GM12878 (cell line): ENCODE results near the gene PDGFC.

Experiments
- ETV6 ChIP-seq, 2 experiments: fragments of 450-650 bp in 1 of 2; IDR thresholded peaks in 1 of 2; conservative IDR thresholded peaks in 1 of 2; 2 replicates each; pipeline ENCODE4 v1.6.1; 2014; ENCODE audit warnings: antibody characterized with exemption in 1 of 2, borderline replicate concordance in 1 of 2, low read depth in 1 of 2, mild to moderate bottlenecking in 1 of 2, moderate library complexity in 1 of 2
- POLR2A ChIP-seq: IDR thresholded peaks from 2 replicates; pipeline ENCODE4 v1.6.1; 2011; ENCODE audit warnings: low read depth, mild to moderate bottlenecking, low read length
- SRF ChIP-seq, 2 experiments: IDR thresholded peaks; 2 replicates each; pipeline ENCODE4 v1.6.1; 2011; ENCODE audit warnings: low read depth in 2 of 2, low read length in 2 of 2, mild to moderate bottlenecking in 1 of 2, moderate library complexity in 1 of 2
- TF ChIP-seq, protein P1 (sequence below), 3 experiments: IDR thresholded peaks in 2 of 3; conservative IDR thresholded peaks in 1 of 3; 2 replicates each; pipeline ENCODE4 v1.5.1; 2011; ENCODE audit warnings: low read depth in 3 of 3, low read length in 3 of 3, mild to moderate bottlenecking in 3 of 3, control low read depth in 2 of 3, moderate library complexity in 2 of 3, inconsistent platforms in 1 of 3, mixed read lengths in 1 of 3; ENCODE audit not compliant: control insufficient read depth in 2 of 3, insufficient read depth in 1 of 3; ENCODE audit errors: extremely low read depth in 1 of 3
- TF ChIP-seq, protein P2 (sequence below): fragments of 450-650 bp; conservative IDR thresholded peaks from 2 replicates; pipeline ENCODE4 v1.6.1; 2017; ENCODE audit warnings: mild to moderate bottlenecking, moderate library complexity
- TF ChIP-seq, protein P3 (sequence below): IDR thresholded peaks from 2 replicates; pipeline ENCODE4 v1.6.1; 2011; ENCODE audit warnings: borderline replicate concordance, low read depth, mild to moderate bottlenecking, moderate library complexity, low read length; ENCODE audit not compliant: insufficient read depth, poor library complexity, severe bottlenecking
- TF ChIP-seq, protein P4 (sequence below): IDR thresholded peaks from 2 replicates; pipeline ENCODE4 v1.6.1; 2011; ENCODE audit warnings: mild to moderate bottlenecking, low read depth, low read length, moderate library complexity; ENCODE audit not compliant: insufficient replicate concordance
- TF ChIP-seq, protein P5 (sequence below): IDR thresholded peaks from 2 replicates; pipeline ENCODE4 v1.6.1; 2012; ENCODE audit warnings: low read depth, low read length, improper control_type of control experiment

DNA sequence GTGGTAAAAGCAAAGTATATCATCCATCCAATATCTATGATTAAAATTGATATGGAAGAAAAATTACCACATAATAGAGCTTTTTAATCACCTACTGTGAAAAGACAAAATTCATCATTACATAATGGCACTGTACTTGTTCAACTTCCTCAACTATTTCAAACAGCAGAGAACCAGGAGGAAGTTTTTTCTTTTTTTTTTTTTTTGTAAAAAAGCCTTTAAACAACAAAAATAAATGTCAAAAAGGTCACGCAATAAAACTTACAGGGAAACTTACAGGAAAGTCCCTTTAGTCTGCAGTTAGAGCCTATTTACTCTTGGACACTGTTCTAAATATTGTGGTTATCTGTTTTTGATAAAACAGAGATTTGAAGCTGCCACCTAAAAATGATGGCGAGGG lies 4.8 kb downstream of the PDGFC start:
- TF ChIP-seq, protein P1, sequence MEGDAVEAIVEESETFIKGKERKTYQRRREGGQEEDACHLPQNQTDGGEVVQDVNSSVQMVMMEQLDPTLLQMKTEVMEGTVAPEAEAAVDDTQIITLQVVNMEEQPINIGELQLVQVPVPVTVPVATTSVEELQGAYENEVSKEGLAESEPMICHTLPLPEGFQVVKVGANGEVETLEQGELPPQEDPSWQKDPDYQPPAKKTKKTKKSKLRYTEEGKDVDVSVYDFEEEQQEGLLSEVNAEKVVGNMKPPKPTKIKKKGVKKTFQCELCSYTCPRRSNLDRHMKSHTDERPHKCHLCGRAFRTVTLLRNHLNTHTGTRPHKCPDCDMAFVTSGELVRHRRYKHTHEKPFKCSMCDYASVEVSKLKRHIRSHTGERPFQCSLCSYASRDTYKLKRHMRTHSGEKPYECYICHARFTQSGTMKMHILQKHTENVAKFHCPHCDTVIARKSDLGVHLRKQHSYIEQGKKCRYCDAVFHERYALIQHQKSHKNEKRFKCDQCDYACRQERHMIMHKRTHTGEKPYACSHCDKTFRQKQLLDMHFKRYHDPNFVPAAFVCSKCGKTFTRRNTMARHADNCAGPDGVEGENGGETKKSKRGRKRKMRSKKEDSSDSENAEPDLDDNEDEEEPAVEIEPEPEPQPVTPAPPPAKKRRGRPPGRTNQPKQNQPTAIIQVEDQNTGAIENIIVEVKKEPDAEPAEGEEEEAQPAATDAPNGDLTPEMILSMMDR (IDR thresholded peaks at IDR 0.05 in 2 of 3, conservative IDR thresholded peaks at IDR 0.05 in 1 of 3; ENCODE audit: control insufficient read depth in 2 of 3, extremely low read depth in 1 of 3, insufficient read depth in 1 of 3, low read depth in 3 of 3, low read length in 3 of 3): no peak
- TF ChIP-seq POLR2A: no peak
- TF ChIP-seq, protein P2, sequence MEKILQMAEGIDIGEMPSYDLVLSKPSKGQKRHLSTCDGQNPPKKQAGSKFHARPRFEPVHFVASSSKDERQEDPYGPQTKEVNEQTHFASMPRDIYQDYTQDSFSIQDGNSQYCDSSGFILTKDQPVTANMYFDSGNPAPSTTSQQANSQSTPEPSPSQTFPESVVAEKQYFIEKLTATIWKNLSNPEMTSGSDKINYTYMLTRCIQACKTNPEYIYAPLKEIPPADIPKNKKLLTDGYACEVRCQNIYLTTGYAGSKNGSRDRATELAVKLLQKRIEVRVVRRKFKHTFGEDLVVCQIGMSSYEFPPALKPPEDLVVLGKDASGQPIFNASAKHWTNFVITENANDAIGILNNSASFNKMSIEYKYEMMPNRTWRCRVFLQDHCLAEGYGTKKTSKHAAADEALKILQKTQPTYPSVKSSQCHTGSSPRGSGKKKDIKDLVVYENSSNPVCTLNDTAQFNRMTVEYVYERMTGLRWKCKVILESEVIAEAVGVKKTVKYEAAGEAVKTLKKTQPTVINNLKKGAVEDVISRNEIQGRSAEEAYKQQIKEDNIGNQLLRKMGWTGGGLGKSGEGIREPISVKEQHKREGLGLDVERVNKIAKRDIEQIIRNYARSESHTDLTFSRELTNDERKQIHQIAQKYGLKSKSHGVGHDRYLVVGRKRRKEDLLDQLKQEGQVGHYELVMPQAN: no peak
- TF ChIP-seq, protein P3, sequence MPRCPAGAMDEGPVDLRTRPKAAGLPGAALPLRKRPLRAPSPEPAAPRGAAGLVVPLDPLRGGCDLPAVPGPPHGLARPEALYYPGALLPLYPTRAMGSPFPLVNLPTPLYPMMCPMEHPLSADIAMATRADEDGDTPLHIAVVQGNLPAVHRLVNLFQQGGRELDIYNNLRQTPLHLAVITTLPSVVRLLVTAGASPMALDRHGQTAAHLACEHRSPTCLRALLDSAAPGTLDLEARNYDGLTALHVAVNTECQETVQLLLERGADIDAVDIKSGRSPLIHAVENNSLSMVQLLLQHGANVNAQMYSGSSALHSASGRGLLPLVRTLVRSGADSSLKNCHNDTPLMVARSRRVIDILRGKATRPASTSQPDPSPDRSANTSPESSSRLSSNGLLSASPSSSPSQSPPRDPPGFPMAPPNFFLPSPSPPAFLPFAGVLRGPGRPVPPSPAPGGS: no peak
- no peak for TF ChIP-seq ETV6 (conservative IDR thresholded peaks at IDR 0.05 in 1 of 2, IDR thresholded peaks at IDR 0.05 in 1 of 2; ENCODE audit: borderline replicate concordance in 1 of 2, low read depth in 1 of 2)
- TF ChIP-seq, protein P4, sequence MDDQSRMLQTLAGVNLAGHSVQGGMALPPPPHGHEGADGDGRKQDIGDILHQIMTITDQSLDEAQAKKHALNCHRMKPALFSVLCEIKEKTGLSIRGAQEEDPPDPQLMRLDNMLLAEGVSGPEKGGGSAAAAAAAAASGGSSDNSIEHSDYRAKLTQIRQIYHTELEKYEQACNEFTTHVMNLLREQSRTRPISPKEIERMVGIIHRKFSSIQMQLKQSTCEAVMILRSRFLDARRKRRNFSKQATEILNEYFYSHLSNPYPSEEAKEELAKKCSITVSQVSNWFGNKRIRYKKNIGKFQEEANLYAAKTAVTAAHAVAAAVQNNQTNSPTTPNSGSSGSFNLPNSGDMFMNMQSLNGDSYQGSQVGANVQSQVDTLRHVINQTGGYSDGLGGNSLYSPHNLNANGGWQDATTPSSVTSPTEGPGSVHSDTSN: no peak
- TF ChIP-seq SRF (IDR thresholded peaks at IDR 0.05; ENCODE audit: low read depth in 2 of 2, low read length in 2 of 2): no peak
- TF ChIP-seq, protein P5, sequence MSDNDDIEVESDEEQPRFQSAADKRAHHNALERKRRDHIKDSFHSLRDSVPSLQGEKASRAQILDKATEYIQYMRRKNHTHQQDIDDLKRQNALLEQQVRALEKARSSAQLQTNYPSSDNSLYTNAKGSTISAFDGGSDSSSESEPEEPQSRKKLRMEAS: no peak
